IPS-18c (cell line): ENCODE data around the gene CELA2A.
A peak's percentile ranks its signal among the peaks of the same experiment; 100 is the strongest.

Experiments
- H3K4me3 ChIP-seq: 2 replicates; pipeline ENCODE4 v1.7.0; 2013; ENCODE audit warnings: low read depth, mild to moderate bottlenecking, low read length, moderate library complexity; ENCODE audit not compliant: insufficient read depth
- H3K9me3 ChIP-seq: one replicate; pipeline ENCODE4 v1.6.1; 2013; ENCODE audit warnings: mild to moderate bottlenecking, low read length, moderate library complexity; ENCODE audit not compliant: control insufficient read depth, insufficient read depth

CELA2A gene

GRCh38 chr1:15456313-15456954 lies at the start of gene CELA2A:
TSS of gene CELA2A (plus strand) at chr1:15456732. CDS start at chr1:15456754, 22 bp downstream.
- Histone ChIP-seq H3K4me3 (no peak within 1 kb of the TSS), H3K9me3 (no peaks in the 10 kb centered on the region)

GRCh38 chr1:15407580-15407979 lies 49.0 kb upstream of the CELA2A start:
- Histone ChIP-seq H3K4me3 (no peak overlapping the region), H3K9me3 (no peaks in the 10 kb centered on the region)

GRCh38 chr1:15408890-15409387 lies 47.6 kb upstream of the CELA2A start:
- peak overlapping the region; percentile 75; the same call in 1 of the 2 replicates for H3K4me3 ChIP-seq
- H3K9me3 ChIP-seq, result no peaks in the 10 kb centered on the region

GRCh38 chr1:15409388-15410222 lies 46.9 kb upstream of the CELA2A start, which contains the start of gene EFHD2:
TSS of gene EFHD2 (plus strand) at chr1:15409888. CDS start at chr1:15409972, 84 bp downstream.
- H3K4me3 ChIP-seq, result peak within 1 kb of the TSS; percentile 75

GRCh38 chr1:15410223-15410883 lies 46.2 kb upstream of the CELA2A start:
- no peaks in the 10 kb centered on the region for H3K9me3 ChIP-seq
- peak overlapping the region; percentile 75 for H3K4me3 ChIP-seq

More at GRCh38 chr1:15409388-15410222, 46.9 kb upstream of the CELA2A start, which contains the start of gene EFHD2:
- H3K9me3 ChIP-seq, result no peaks in the 10 kb centered on the region

- H3K9me3 ChIP-seq, result no peaks in the 10 kb centered on the region
- peak overlapping the region; percentile 75 for H3K4me3 ChIP-seq
Observed at GRCh38 chr1:15410884-15411245, 45.7 kb upstream of the CELA2A start.

GRCh38 chr1:15411593-15412137 lies 44.9 kb upstream of the CELA2A start:
- Histone ChIP-seq H3K9me3 (no peaks in the 10 kb centered on the region), H3K4me3 (no peak overlapping the region)

GRCh38 chr1:15412175-15412800 lies 44.2 kb upstream of the CELA2A start:
- Histone ChIP-seq H3K4me3 (no peak overlapping the region), H3K9me3 (no peaks in the 10 kb centered on the region)

GRCh38 chr1:15412843-15413242 lies 43.7 kb upstream of the CELA2A start:
- H3K4me3 ChIP-seq, result no peak overlapping the region
- H3K9me3 ChIP-seq, result no peaks in the 10 kb centered on the region

- no peak overlapping the region for H3K4me3 ChIP-seq
- H3K9me3 ChIP-seq, result no peaks in the 10 kb centered on the region
Observed at GRCh38 chr1:15413563-15414444, 42.7 kb upstream of the CELA2A start.

- Histone ChIP-seq H3K4me3 (no peak overlapping the region), H3K9me3 (no peaks in the 10 kb centered on the region)
Observed at GRCh38 chr1:15414445-15414983, 42.0 kb upstream of the CELA2A start.

GRCh38 chr1:15417059-15417934 lies 39.2 kb upstream of the CELA2A start:
- H3K9me3 ChIP-seq, result no peaks in the 10 kb centered on the region
- no peak overlapping the region for H3K4me3 ChIP-seq

- peaks cover 1% of the 10 kb centered on the region for H3K9me3 ChIP-seq
- H3K4me3 ChIP-seq, result no peak overlapping the region
Observed at GRCh38 chr1:15418806-15419515, 37.6 kb upstream of the CELA2A start.

- Histone ChIP-seq H3K4me3 (no peak overlapping the region), H3K9me3 (peaks cover 2% of the 10 kb centered on the region)
Observed at GRCh38 chr1:15420853-15421465, 35.6 kb upstream of the CELA2A start.
